ENCODE results near the gene TBL3. TPM values are rescaled to one million over a fixed set of nuclear protein-coding genes. Genes with fewer than 3 reads are reported as not detected.

The TBL3 gene
- total RNA-seq, 2 experiments from 2014 or later: 12.7 to 15.5 TPM

GRCh38 chr16:2025251-2025650 is 53.4 kb downstream of the TBL3 start:
- DNase-seq: no peak
- peaks cover 16 to 21% of the 10 kb centered on the region in 2 experiments for H3K27me3 ChIP-seq (ENCODE audit: control insufficient read depth in 1 of 2, insufficient read depth in 2 of 2, low read length in 2 of 2)
- POLR2A ChIA-PET: interaction anchor here (1.4 to 3.0 kb wide), 2 partner anchors 53 to 130 kb away, joined by 3 to 13 read pairs; partner anchors contain the start of genes TBL3 and TRAF7

GRCh38 chr16:2025878-2026460 is 54.1 kb downstream of the TBL3 start:
- no peak for TF ChIP-seq CTCF (IDR thresholded peaks at IDR 0.05)
- no peaks in the 10 kb centered on the region for H3K36me3 ChIP-seq (ENCODE audit: insufficient read depth, low read length)
- Mint-ChIP-seq H3K4me1 (ENCODE audit: low read depth) (peaks cover 19% of the 10 kb centered on the region), H3K4me3 (peak overlapping the region; percentile 42), H3K36me3 (ENCODE audit: low read depth) (no peaks in the 10 kb centered on the region), H3K27me3 (peaks cover 17% of the 10 kb centered on the region), H3K27ac (no peak overlapping the region), H3K9me3 (no peaks in the 10 kb centered on the region)
- DNase-seq (no peak), ATAC-seq (ENCODE audit: poor library complexity) (no peak)
- no peak overlapping the region for H3K4me3 ChIP-seq (ENCODE audit: low read length)
- H3K27ac ChIP-seq (ENCODE audit: low read depth in 1 of 2, low read length in 2 of 2): no peak overlapping the region
- ChIA-PET POLR2A (interaction anchor here (1.4 to 3.0 kb wide), 2 partner anchors 54 to 129 kb away, joined by 3 to 13 read pairs; partner anchors contain the start of genes TBL3 and TRAF7), CTCF (interaction anchor here (1.2 to 1.4 kb wide), 2 partner anchors 22 to 115 kb away, joined by 3 to 4 read pairs; no protein-coding TSS in a partner anchor)
- H3K4me1 ChIP-seq (ENCODE audit: insufficient read depth, low read length): peaks cover 36% of the 10 kb centered on the region
- H3K27me3 ChIP-seq (ENCODE audit: control insufficient read depth in 1 of 2, insufficient read depth in 2 of 2, low read length in 2 of 2): peaks cover 9 to 14% of the 10 kb centered on the region in 2 experiments
- intact Hi-C loops (cut with DNase I, micrococcal nuclease): loop anchor here in 1 of 2 experiments (5.0 to 10.0 kb wide), 2 partner anchors 229 to 461 kb away; partner anchors contain the start of gene ECI1
- no peaks in the 10 kb centered on the region for H3K9me3 ChIP-seq (ENCODE audit: control insufficient read depth in 1 of 2, insufficient read depth in 1 of 2, low read length in 2 of 2)

More at GRCh38 chr16:2025251-2025650, 53.4 kb downstream of the TBL3 start:
- ATAC-seq (ENCODE audit: poor library complexity): no peak
- CTCF ChIA-PET: interaction anchor here (1.2 to 1.4 kb wide), 2 partner anchors 21 to 115 kb away, joined by 3 to 4 read pairs; no protein-coding TSS in a partner anchor
- Histone ChIP-seq H3K9me3 (ENCODE audit: control insufficient read depth in 1 of 2, insufficient read depth in 1 of 2, low read length in 2 of 2) (no peaks in the 10 kb centered on the region), H3K36me3 (ENCODE audit: insufficient read depth, low read length) (no peaks in the 10 kb centered on the region), H3K4me3 (ENCODE audit: low read length) (no peak overlapping the region), H3K4me1 (ENCODE audit: insufficient read depth, low read length) (peaks cover 42% of the 10 kb centered on the region), H3K27ac (ENCODE audit: low read depth in 1 of 2, low read length in 2 of 2) (no peak overlapping the region)
- H3K36me3 Mint-ChIP-seq (ENCODE audit: low read depth): no peaks in the 10 kb centered on the region
- no peak overlapping the region for H3K27ac Mint-ChIP-seq
- intact Hi-C loops (cut with DNase I, micrococcal nuclease): loop anchor here in 1 of 2 experiments (5.0 to 10.0 kb wide), 2 partner anchors 230 to 462 kb away; partner anchors contain the start of gene ECI1
- peaks cover 19% of the 10 kb centered on the region for H3K4me1 Mint-ChIP-seq (ENCODE audit: low read depth)
- H3K27me3 Mint-ChIP-seq: peaks cover 24% of the 10 kb centered on the region
- no peak for TF ChIP-seq CTCF (IDR thresholded peaks at IDR 0.05)
- no peak overlapping the region for H3K4me3 Mint-ChIP-seq
- H3K9me3 Mint-ChIP-seq: no peaks in the 10 kb centered on the region

DNA sequence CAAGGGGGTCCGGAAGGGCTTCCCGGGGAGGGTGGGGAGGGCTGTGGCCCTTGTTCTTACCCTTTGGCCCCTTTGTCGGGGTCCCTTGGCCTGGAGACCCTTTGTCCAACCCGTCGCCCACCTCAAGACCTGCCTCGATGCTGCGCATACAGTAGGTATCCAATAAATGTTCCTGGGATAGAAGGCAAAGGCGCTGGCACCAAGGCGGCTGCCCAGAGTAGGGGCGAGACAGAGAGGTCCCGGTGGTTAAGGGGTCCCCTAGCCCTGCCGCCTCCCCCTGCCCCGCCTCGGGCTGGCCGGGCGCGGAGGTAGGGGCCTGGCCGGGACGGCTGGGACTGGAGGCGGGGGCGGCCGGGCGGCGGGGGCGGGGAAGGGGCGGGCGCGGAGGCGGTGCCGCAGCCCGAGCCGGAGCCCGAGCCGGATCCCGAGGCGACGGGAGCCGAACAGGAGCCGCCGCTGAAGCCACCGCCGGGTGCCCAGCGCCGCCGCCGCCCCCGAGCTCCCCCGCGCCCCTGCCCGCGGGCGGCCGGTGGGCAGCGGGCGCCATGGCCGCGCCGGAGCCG is 54.7 kb downstream of the TBL3 start, which contains the start of gene NHERF2:
TSS of gene NHERF2 (plus strand) at position 442 of the 563 bp plus-strand sequence. CDS start at position 546, 104 bp downstream.
- H3K36me3 ChIP-seq (ENCODE audit: insufficient read depth, low read length): no peaks in the 10 kb centered on the region
- Mint-ChIP-seq H3K9me3 (no peaks in the 10 kb centered on the region), H3K27ac (no peak within 1 kb of the TSS), H3K4me1 (ENCODE audit: low read depth) (peaks cover 19% of the 10 kb centered on the region), H3K27me3 (peaks cover 15% of the 10 kb centered on the region), H3K4me3 (peak within 1 kb of the TSS; percentile 80), H3K36me3 (ENCODE audit: low read depth) (no peaks in the 10 kb centered on the region)
- H3K27me3 ChIP-seq (ENCODE audit: control insufficient read depth in 1 of 2, insufficient read depth in 2 of 2, low read length in 2 of 2): peaks cover 4 to 10% of the 10 kb centered on the region in 2 experiments
- ATAC-seq (ENCODE audit: poor library complexity) (peak; percentile 18), DNase-seq (peak in 7 of 14 experiments; percentile 29 to 67 (median 46))
- H3K9me3 ChIP-seq (ENCODE audit: control insufficient read depth in 1 of 2, insufficient read depth in 1 of 2, low read length in 2 of 2): no peaks in the 10 kb centered on the region
- H3K27ac ChIP-seq (ENCODE audit: low read depth in 1 of 2, low read length in 2 of 2): no peak within 1 kb of the TSS
- H3K4me1 ChIP-seq (ENCODE audit: insufficient read depth, low read length): peaks cover 36% of the 10 kb centered on the region
- ChIA-PET CTCF (interaction anchor here (2.3 kb wide), 1 partner anchor 114 kb away, joined by 8 read pairs; no protein-coding TSS in a partner anchor), POLR2A (interaction anchor here (3.0 kb wide), 1 partner anchor 129 kb away, joined by 13 read pairs; the partner anchor contains the start of gene TRAF7)
- H3K4me3 ChIP-seq (ENCODE audit: low read length): peak within 1 kb of the TSS; percentile 33
- TF ChIP-seq CTCF (IDR thresholded peaks at IDR 0.05): no peak
- intact Hi-C loops (cut with DNase I, micrococcal nuclease): loop anchor here in 1 of 2 experiments (5.0 to 10.0 kb wide), 2 partner anchors 228 to 461 kb away; partner anchors contain the start of gene ECI1

All from CD4-positive, alpha-beta T cell (primary cell).